ENCODE data around the gene TRPM2.

DNA sequence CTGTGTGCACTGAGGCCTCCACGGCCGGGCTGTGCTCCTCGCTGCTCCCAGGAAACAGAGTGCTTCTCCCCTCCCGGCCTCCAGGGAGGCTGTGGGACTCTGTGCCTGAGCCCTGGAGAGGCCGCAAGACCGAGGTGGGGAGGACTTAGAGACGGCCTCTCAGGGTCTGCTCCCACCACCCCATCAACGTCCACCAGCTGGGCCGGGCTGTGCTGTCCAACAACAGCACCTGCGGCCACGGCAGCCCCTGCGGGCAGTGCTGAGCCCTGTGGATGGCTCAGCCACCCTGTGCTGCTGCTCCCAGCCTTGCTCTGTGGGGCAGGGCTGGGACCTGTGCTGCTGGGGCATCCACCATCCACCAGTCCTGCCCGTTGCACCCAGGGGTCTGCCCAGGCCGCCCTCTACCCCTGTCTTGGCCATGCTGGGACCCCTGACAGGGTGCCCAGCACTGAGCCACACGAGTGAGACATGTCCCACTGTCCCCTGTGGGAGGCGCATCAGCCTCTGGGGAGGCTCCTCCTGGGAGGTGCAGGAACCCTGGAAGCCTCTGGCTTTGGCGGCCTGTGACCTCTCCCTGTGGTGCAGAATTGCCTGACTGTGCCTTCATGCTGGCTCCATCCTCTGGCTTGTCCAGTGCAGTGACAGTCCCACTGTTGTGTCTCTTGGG, 70.7 kb downstream of the TRPM2 start:
- TF ChIP-seq, protein P1, sequence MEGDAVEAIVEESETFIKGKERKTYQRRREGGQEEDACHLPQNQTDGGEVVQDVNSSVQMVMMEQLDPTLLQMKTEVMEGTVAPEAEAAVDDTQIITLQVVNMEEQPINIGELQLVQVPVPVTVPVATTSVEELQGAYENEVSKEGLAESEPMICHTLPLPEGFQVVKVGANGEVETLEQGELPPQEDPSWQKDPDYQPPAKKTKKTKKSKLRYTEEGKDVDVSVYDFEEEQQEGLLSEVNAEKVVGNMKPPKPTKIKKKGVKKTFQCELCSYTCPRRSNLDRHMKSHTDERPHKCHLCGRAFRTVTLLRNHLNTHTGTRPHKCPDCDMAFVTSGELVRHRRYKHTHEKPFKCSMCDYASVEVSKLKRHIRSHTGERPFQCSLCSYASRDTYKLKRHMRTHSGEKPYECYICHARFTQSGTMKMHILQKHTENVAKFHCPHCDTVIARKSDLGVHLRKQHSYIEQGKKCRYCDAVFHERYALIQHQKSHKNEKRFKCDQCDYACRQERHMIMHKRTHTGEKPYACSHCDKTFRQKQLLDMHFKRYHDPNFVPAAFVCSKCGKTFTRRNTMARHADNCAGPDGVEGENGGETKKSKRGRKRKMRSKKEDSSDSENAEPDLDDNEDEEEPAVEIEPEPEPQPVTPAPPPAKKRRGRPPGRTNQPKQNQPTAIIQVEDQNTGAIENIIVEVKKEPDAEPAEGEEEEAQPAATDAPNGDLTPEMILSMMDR (IDR thresholded peaks at IDR 0.05) = no peak
- TF ChIP-seq POLR2AphosphoS5 (IDR thresholded peaks at IDR 0.05) = no peak
